CD4-positive, alpha-beta T cell treated with Interleukin-2 at 100 ng/mL for 4 hours (primary cell): ENCODE measurements around the gene FKBP1B.
"Not testable (repeated sequence)": the region's sequence is repeated elsewhere in the genome, so short reads cannot be mapped to it uniquely, and the experiment has no call there.

Experiments used
- DNase-seq: peaks from one replicate; pipeline ENCODE4 v3.0.0-alpha.2; 2020; ENCODE audit warnings: low spot score

The FKBP1B gene

GRCh38 chr2:24049485-24050021 lies at the start of gene FKBP1B:
FKBP1B (plus strand) TSS chr2:24049741; CDS start chr2:24049850, 109 bp downstream.
- peak; percentile 39 for DNase-seq

- no peak for DNase-seq
Observed at GRCh38 chr2:24007693-24008092, 41.8 kb upstream of the FKBP1B start.

GRCh38 chr2:24008672-24009366 lies 40.7 kb upstream of the FKBP1B start:
- no peak for DNase-seq

- no peak for DNase-seq
Observed at GRCh38 chr2:24009367-24009679, 40.2 kb upstream of the FKBP1B start.

- DNase-seq: no peak
Observed at GRCh38 chr2:24009680-24010476, 39.7 kb upstream of the FKBP1B start, which contains the start of gene MFSD2B. MFSD2B (plus strand) TSS chr2:24010085; CDS start chr2:24010097, 12 bp downstream.

- DNase-seq: no peak
Observed at GRCh38 chr2:24010477-24011249, 38.9 kb upstream of the FKBP1B start.

GRCh38 chr2:24011250-24012104 lies 38.1 kb upstream of the FKBP1B start:
- DNase-seq: no peak

GRCh38 chr2:24012521-24013188 lies 36.9 kb upstream of the FKBP1B start:
- no peak for DNase-seq

GRCh38 chr2:24014902-24015301 lies 34.6 kb upstream of the FKBP1B start:
- not testable (repeated sequence) for DNase-seq

GRCh38 chr2:24015562-24016375 lies 33.8 kb upstream of the FKBP1B start:
- no peak for DNase-seq

GRCh38 chr2:24016376-24016761 lies 33.2 kb upstream of the FKBP1B start:
- no peak for DNase-seq

- DNase-seq: no peak
Observed at GRCh38 chr2:24016853-24017703, 32.5 kb upstream of the FKBP1B start.

GRCh38 chr2:24017711-24018110 lies 31.8 kb upstream of the FKBP1B start:
- DNase-seq: no peak

GRCh38 chr2:24018241-24018640 lies 31.3 kb upstream of the FKBP1B start:
- DNase-seq: no peak

GRCh38 chr2:24019729-24020128 lies 29.8 kb upstream of the FKBP1B start:
- DNase-seq: no peak

- DNase-seq: no peak
Observed at GRCh38 chr2:24020244-24020643, 29.3 kb upstream of the FKBP1B start.

- no peak for DNase-seq
Observed at GRCh38 chr2:24021122-24021998, 28.2 kb upstream of the FKBP1B start.

GRCh38 chr2:24022324-24022974 lies 27.1 kb upstream of the FKBP1B start:
- DNase-seq: no peak
